ENCODE measurements around the gene RIOK3.
"Not testable (repeated sequence)": the region's sequence is repeated elsewhere in the genome, so short reads cannot be mapped to it uniquely, and the experiment has no call there.

The RIOK3 gene

DNA sequence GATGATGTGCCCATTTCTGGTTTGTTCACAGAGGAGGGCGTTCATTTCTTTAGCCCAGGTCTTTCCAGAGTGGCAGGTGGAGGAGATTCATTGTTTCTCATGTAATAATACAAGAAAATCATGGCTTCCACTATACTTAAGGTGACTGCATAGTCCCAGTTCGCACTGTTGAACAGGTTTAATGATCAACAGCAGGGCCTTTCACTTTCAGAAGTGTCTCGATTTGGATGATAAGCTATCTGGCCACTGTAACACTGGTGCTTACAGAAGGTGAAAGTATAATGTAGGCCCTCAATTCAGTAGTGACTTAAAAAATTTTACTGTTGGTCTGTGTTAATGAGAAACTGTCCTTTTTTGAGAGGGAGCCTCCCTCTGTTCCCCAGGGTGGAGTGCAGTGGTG lies 51.6 kb downstream of the RIOK3 start (continued):
- TF ChIP-seq ZC3H10 (CRISPR knock-in tag; IDR thresholded peaks at IDR 0.05) (no peak), TOX (CRISPR knock-in tag; IDR thresholded peaks at IDR 0.05; ENCODE audit: borderline replicate concordance) (no peak)

DNA sequence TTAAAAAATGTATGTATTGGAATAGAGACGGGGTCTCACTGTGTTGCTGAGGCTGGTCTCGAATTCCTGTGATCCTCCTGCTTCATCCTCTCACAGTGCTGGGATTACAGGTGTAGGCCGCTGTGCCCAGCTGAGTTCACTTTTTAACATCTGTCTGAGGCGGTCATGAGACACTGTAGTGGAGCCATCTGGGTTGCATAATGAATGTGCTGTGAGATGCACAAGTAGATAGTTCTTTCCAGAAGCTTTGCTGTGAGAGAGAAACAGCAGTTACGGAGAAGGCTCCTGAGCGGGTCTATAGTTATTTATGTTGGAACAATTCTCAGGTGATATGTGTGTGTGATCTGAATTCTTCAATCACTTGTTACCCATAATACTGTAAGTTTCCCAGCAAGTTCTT lies 53.3 kb downstream of the RIOK3 start:
- TF ChIP-seq TCF4 (CRISPR knock-in tag; IDR thresholded peaks at IDR 0.05; ENCODE audit: borderline replicate concordance) (peak; percentile 50; the same call in 1 of the 2 replicates), ISL1 (CRISPR knock-in tag; IDR thresholded peaks at IDR 0.05) (no peak)
- ATAC-seq = no peak

DNA sequence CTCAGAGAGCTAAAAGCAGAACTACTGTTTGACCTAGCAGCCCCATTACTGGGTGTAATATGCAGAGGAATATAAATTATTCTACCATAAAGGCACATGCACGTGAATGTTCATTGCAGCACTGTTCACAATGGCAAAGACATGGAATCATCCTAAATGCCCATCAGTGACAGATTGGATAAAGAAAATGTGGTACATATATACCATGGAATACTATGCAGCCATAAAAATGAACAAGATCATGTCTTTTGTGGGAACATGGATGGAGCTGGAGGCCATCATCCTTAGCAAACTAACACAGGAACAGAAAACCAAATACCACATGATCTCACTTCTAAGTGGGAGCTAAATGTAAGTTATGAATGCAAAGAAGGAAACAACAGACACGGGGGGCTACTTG lies 57.8 kb downstream of the RIOK3 start:
- peak; percentile 73 for TF ChIP-seq ZNF8 (CRISPR knock-in tag; IDR thresholded peaks at IDR 0.05)
- ATAC-seq = not testable (repeated sequence)

DNA sequence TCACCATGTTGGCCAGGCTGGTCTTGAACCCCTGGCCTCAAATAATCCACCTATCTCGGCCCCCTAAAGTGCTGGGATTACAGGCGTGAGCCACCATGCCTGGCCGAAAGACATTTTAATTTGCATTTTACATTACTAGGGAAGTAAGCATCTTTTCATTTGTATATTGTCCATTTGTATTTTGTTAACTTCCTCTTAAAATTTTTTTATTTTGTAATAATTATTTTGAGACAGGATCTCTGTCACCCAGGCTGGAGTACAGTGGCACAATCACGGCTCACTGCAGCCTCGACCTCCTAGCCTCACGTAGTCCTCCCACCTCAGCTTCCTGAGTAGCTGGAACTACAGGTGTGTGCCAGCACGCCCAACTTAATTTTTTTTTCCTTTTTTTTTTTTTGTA lies 59.1 kb downstream of the RIOK3 start:
- not testable (repeated sequence) for ATAC-seq

DNA sequence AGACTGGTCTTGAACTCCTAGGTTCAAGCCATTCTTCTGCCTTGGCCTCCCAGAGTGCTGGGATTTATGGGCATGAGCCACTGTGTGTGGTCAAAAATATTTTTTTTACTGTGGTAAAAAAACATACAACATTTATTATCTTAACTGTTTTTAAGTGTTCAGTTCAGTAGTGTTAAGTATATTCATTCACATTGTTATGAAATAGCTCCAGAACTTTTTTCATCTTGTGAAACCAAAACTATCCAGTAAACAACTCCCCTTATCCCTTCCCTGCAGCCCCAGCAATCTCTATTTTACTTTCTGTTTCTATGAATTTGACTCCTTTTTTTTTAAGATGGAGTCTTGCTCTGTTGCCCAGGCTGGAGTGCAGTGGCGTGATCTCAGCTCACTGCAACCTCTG lies 59.6 kb downstream of the RIOK3 start:
- no peak for ATAC-seq
- no peak for TF ChIP-seq ZFP30 (CRISPR knock-in tag; IDR thresholded peaks at IDR 0.05)
- no peak for TF ChIP-seq BACH2 (CRISPR knock-in tag; IDR thresholded peaks at IDR 0.05; ENCODE audit: borderline replicate concordance)
- no peak for TF ChIP-seq RARB (CRISPR knock-in tag; IDR thresholded peaks at IDR 0.05)
- TF ChIP-seq, protein P1, sequence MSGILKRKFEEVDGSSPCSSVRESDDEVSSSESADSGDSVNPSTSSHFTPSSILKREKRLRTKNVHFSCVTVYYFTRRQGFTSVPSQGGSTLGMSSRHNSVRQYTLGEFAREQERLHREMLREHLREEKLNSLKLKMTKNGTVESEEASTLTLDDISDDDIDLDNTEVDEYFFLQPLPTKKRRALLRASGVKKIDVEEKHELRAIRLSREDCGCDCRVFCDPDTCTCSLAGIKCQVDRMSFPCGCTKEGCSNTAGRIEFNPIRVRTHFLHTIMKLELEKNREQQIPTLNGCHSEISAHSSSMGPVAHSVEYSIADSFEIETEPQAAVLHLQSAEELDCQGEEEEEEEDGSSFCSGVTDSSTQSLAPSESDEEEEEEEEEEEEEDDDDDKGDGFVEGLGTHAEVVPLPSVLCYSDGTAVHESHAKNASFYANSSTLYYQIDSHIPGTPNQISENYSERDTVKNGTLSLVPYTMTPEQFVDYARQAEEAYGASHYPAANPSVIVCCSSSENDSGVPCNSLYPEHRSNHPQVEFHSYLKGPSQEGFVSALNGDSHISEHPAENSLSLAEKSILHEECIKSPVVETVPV (CRISPR knock-in tag; IDR thresholded peaks at IDR 0.05) = no peak
- TF ChIP-seq ISL1 (CRISPR knock-in tag; IDR thresholded peaks at IDR 0.05) = no peak
- TF ChIP-seq ZC3H10 (CRISPR knock-in tag; IDR thresholded peaks at IDR 0.05) = no peak
- no peak for TF ChIP-seq TCF4 (CRISPR knock-in tag; IDR thresholded peaks at IDR 0.05; ENCODE audit: borderline replicate concordance)
- no peak for TF ChIP-seq PPARA (CRISPR knock-in tag; IDR thresholded peaks at IDR 0.05; ENCODE audit: borderline replicate concordance)
- TF ChIP-seq, protein P2, sequence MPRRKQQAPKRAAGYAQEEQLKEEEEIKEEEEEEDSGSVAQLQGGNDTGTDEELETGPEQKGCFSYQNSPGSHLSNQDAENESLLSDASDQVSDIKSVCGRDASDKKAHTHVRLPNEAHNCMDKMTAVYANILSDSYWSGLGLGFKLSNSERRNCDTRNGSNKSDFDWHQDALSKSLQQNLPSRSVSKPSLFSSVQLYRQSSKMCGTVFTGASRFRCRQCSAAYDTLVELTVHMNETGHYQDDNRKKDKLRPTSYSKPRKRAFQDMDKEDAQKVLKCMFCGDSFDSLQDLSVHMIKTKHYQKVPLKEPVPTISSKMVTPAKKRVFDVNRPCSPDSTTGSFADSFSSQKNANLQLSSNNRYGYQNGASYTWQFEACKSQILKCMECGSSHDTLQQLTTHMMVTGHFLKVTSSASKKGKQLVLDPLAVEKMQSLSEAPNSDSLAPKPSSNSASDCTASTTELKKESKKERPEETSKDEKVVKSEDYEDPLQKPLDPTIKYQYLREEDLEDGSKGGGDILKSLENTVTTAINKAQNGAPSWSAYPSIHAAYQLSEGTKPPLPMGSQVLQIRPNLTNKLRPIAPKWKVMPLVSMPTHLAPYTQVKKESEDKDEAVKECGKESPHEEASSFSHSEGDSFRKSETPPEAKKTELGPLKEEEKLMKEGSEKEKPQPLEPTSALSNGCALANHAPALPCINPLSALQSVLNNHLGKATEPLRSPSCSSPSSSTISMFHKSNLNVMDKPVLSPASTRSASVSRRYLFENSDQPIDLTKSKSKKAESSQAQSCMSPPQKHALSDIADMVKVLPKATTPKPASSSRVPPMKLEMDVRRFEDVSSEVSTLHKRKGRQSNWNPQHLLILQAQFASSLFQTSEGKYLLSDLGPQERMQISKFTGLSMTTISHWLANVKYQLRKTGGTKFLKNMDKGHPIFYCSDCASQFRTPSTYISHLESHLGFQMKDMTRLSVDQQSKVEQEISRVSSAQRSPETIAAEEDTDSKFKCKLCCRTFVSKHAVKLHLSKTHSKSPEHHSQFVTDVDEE (CRISPR knock-in tag; IDR thresholded peaks at IDR 0.05) = no peak
- no peak for TF ChIP-seq ZNF8 (CRISPR knock-in tag; IDR thresholded peaks at IDR 0.05)
- no peak for TF ChIP-seq CSDC2 (CRISPR knock-in tag; IDR thresholded peaks at IDR 0.05)
- no peak for TF ChIP-seq ARNTL (CRISPR knock-in tag; IDR thresholded peaks at IDR 0.05; ENCODE audit: borderline replicate concordance, low read depth)
- TF ChIP-seq, protein P3, sequence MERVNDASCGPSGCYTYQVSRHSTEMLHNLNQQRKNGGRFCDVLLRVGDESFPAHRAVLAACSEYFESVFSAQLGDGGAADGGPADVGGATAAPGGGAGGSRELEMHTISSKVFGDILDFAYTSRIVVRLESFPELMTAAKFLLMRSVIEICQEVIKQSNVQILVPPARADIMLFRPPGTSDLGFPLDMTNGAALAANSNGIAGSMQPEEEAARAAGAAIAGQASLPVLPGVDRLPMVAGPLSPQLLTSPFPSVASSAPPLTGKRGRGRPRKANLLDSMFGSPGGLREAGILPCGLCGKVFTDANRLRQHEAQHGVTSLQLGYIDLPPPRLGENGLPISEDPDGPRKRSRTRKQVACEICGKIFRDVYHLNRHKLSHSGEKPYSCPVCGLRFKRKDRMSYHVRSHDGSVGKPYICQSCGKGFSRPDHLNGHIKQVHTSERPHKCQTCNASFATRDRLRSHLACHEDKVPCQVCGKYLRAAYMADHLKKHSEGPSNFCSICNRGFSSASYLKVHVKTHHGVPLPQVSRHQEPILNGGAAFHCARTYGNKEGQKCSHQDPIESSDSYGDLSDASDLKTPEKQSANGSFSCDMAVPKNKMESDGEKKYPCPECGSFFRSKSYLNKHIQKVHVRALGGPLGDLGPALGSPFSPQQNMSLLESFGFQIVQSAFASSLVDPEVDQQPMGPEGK (CRISPR knock-in tag; IDR thresholded peaks at IDR 0.05; ENCODE audit: borderline replicate concordance) = no peak
- TF ChIP-seq ZNF70 (CRISPR knock-in tag; IDR thresholded peaks at IDR 0.05) = no peak
- no peak for TF ChIP-seq OSR1 (CRISPR knock-in tag; IDR thresholded peaks at IDR 0.05)
- TF ChIP-seq TOX (CRISPR knock-in tag; IDR thresholded peaks at IDR 0.05; ENCODE audit: borderline replicate concordance) = no peak
- TF ChIP-seq ZNF565 (CRISPR knock-in tag; conservative IDR thresholded peaks at IDR 0.05; ENCODE audit: low read depth) = no peak

DNA sequence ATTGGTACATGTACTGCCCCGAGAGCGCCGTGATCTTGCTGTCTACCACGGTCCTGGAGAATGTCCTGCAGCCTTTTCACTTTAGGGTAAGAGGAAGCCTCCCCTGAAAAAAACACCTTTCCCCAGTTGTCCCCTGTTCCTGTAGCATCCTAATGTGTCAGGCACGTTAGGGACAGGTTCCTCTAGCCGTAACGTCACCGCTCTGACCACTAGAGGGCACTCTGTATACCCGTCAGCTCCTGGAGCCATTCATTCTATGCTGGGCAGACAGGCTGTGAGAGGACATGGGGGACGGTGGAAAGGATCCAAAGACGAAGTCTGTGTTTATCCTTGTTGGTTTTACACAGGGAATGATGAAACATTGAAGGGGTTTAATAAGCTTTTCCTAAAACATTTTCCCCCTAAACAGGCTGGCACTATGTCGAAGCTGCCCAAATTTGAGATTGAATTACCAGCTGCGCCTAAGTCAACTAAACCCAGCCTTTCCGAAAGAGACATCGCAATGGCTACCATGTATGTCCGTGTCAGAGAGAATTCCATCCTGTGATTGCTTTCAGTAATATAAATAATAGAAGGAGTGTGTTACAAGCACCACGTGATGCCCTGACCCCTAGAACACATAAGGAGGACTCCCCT lies 62.9 kb downstream of the RIOK3 start:
- TF ChIP-seq ESRRG (CRISPR knock-in tag; IDR thresholded peaks at IDR 0.05) (no peak), GLIS3 (CRISPR knock-in tag; IDR thresholded peaks at IDR 0.05) (no peak), ZC3H10 (CRISPR knock-in tag; IDR thresholded peaks at IDR 0.05) (no peak), PPARA (CRISPR knock-in tag; IDR thresholded peaks at IDR 0.05; ENCODE audit: borderline replicate concordance) (no peak), SNAI2 (CRISPR knock-in tag; IDR thresholded peaks at IDR 0.05) (no peak), ISL1 (CRISPR knock-in tag; IDR thresholded peaks at IDR 0.05) (no peak), OSR1 (CRISPR knock-in tag; IDR thresholded peaks at IDR 0.05) (no peak), CSDC2 (CRISPR knock-in tag; IDR thresholded peaks at IDR 0.05) (no peak), ZNF8 (CRISPR knock-in tag; IDR thresholded peaks at IDR 0.05) (no peak)
- TF ChIP-seq, protein P3 (CRISPR knock-in tag; IDR thresholded peaks at IDR 0.05; ENCODE audit: borderline replicate concordance) = no peak
- ATAC-seq = peak; percentile 100
